ENCODE results near the gene TNRC18.
"Not testable (repeated sequence)": the region's sequence is repeated elsewhere in the genome, so short reads cannot be mapped to it uniquely, and the experiment has no call there.

TNRC18 gene

GRCh38 chr7:5312276-5313070 lies 111.2 kb downstream of the TNRC18 start:
- not testable (repeated sequence) for DNase-seq

GRCh38 chr7:5310822-5311405 lies 112.7 kb downstream of the TNRC18 start:
- DNase-seq = no peak

GRCh38 chr7:5309146-5309545 lies 114.5 kb downstream of the TNRC18 start:
- no peak for DNase-seq

- DNase-seq = not testable (repeated sequence)
Measured at GRCh38 chr7:5307221-5308142, 116.2 kb downstream of the TNRC18 start.

- not testable (repeated sequence) for DNase-seq
Measured at GRCh38 chr7:5305050-5305449, 118.6 kb downstream of the TNRC18 start.

GRCh38 chr7:5303591-5304505 lies 119.8 kb downstream of the TNRC18 start:
- no peak for DNase-seq

- DNase-seq = no peak
Measured at GRCh38 chr7:5303061-5303460, 120.6 kb downstream of the TNRC18 start.

- DNase-seq = no peak
Measured at GRCh38 chr7:5302577-5302976, 121.1 kb downstream of the TNRC18 start.

GRCh38 chr7:5300366-5300765 lies 123.3 kb downstream of the TNRC18 start:
- no peak for DNase-seq

GRCh38 chr7:5296611-5297226 lies 126.9 kb downstream of the TNRC18 start:
- peak; percentile 51 to 56 for DNase-seq

GRCh38 chr7:5296015-5296610 lies 127.5 kb downstream of the TNRC18 start:
- DNase-seq = no peak

GRCh38 chr7:5295039-5296014 lies 128.3 kb downstream of the TNRC18 start:
- no peak for DNase-seq

GRCh38 chr7:5294169-5294987 lies 129.3 kb downstream of the TNRC18 start:
- no peak for DNase-seq

- not testable (repeated sequence) for DNase-seq
Measured at GRCh38 chr7:5291711-5292335, 131.8 kb downstream of the TNRC18 start.

GRCh38 chr7:5291301-5291700 lies 132.3 kb downstream of the TNRC18 start:
- DNase-seq = no peak

GRCh38 chr7:5289355-5289754 lies 134.3 kb downstream of the TNRC18 start:
- DNase-seq = no peak

- not testable (repeated sequence) for DNase-seq
Measured at GRCh38 chr7:5288560-5288959, 135.1 kb downstream of the TNRC18 start.

GRCh38 chr7:5287802-5288201 lies 135.8 kb downstream of the TNRC18 start:
- no peak for DNase-seq

GRCh38 chr7:5287373-5287772 lies 136.3 kb downstream of the TNRC18 start:
- not testable (repeated sequence) for DNase-seq
